Smooth muscle cell (in vitro differentiated cells): ENCODE data around the gene LRRC32. TPM values are rescaled to one million over a fixed set of nuclear protein-coding genes. Genes with fewer than 3 reads are reported as not detected.

Experiments
- DNase-seq: peaks from one replicate; lab custom pipeline; 2025; ENCODE audit not compliant: unreplicated experiment; lab: John Stamatoyannopoulos, UW
- H2AFZ ChIP-seq: fragments of 200-600 bp; sonication (generic); 2 replicates; pipeline ENCODE4 v1.6.0; 2016; ENCODE audit warnings: antibody characterized with exemption, low read depth, mild to moderate bottlenecking
- H3F3A ChIP-seq: fragments of 200-600 bp; sonication (generic); 2 replicates; pipeline ENCODE4 v1.6.0; 2017; ENCODE audit warnings: antibody characterized with exemption, low read depth
- H3K27ac ChIP-seq: fragments of 200-600 bp; sonication (generic); 2 replicates; pipeline ENCODE4 v1.5.1; 2016; ENCODE audit warnings: low read depth, mild to moderate bottlenecking
- H3K27me3 ChIP-seq: fragments of 200-600 bp; sonication (generic); 2 replicates; pipeline ENCODE4 v1.6.1; 2016; ENCODE audit warnings: low read depth, mild to moderate bottlenecking
- H3K36me3 ChIP-seq: fragments of 200-600 bp; sonication (generic); 2 replicates; pipeline ENCODE4 v1.5.1; 2016; ENCODE audit warnings: low read depth
- H3K4me1 ChIP-seq: fragments of 200-600 bp; sonication (generic); 2 replicates; pipeline ENCODE4 v1.5.1; 2016; ENCODE audit warnings: low read depth
- H3K4me2 ChIP-seq: fragments of 200-600 bp; sonication (generic); 2 replicates; pipeline ENCODE4 v1.6.0; 2016; ENCODE audit warnings: mild to moderate bottlenecking
- H3K4me3 ChIP-seq: fragments of 200-600 bp; sonication (generic); 2 replicates; pipeline ENCODE4 v1.5.1; 2016; ENCODE audit warnings: mild to moderate bottlenecking
- H3K79me2 ChIP-seq: fragments of 200-600 bp; sonication (generic); 2 replicates; pipeline ENCODE4 v1.6.0; 2016; ENCODE audit warnings: low read depth, mild to moderate bottlenecking
- H3K9ac ChIP-seq: fragments of 200-600 bp; sonication (generic); 2 replicates; pipeline ENCODE4 v1.6.0; 2016; ENCODE audit warnings: low read depth
- H3K9me3 ChIP-seq: fragments of 200-600 bp; sonication (generic); replicated peaks from 2 replicates; pipeline ENCODE4 v1.5.1; 2016; ENCODE audit warnings: low read depth
- H4K20me1 ChIP-seq: fragments of 200-600 bp; sonication (generic); 2 replicates; pipeline ENCODE4 v1.6.0; 2016; ENCODE audit warnings: low read depth
- WGBS: methylation state at CpG from one replicate; pipeline ENCODE4 v1.1.7; 2016; ENCODE audit warnings: low lambda C conversion rate; 5-methylcytosine and 5-hydroxymethylcytosine counted together
- polyA plus RNA-seq: library from polyadenylated mRNA; unstranded; fragments of >200 nt; fragmentation: Nextera tagmentation; extraction: Ambion mirVana; gene quantifications from 2 replicates; pipeline ENCODE4 v1.2.1, GENCODE V29; 2016
- total RNA-seq: library from RNA; depleted of rRNA; stranded (reverse); fragments of >200 nt; gene quantifications from 2 replicates; pipeline ENCODE4 v1.2.3, GENCODE V29; 2014
- TF ChIP-seq, protein P1 (sequence below): fragments of 200-600 bp; sonication (generic); IDR thresholded peaks from 2 replicates; pipeline ENCODE4 v1.5.1; 2017; ENCODE audit warnings: borderline replicate concordance, mild to moderate bottlenecking, antibody characterized with exemption; ENCODE audit not compliant: insufficient read depth, poor library complexity, severe bottlenecking

LRRC32 gene
- total and polyA plus RNA-seq, 2 experiments from 2014 or later = 171 to 444 TPM

DNA sequence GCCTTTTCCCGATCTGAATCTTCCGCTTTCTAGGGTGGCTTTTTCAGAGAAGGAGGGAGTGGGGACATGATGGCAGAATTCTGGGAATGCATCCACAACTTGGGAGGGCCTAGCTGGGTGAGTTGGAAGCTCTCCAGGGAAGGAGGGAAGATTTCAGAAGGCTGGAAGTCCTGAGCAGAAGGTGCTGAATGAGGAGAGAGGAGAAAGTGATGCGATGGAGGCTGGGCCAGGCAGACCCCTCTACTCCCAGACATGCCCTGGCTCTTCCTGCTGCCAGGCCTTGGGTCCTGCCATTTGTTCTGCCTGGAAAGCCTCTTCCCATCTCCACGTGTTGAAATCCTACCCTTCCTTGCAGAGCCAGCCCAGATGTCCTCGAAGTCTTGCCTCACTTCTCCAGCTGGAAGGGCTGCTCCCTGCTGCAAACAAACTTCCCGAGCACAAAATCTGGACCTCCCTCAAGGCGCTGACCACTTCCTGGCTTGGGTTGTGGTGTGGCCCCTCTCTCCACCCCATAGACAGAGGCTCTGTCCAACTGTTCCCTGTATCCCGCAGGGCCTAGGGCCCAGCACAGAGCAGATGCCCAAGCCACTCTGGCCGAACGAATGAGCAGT, 16.8 kb downstream of the LRRC32 start:
- peaks cover 16% of the 10 kb centered on the region for H4K20me1 ChIP-seq
- no peaks in the 10 kb centered on the region for H3K27me3 ChIP-seq
- 69% methylated on average over 10 of the region's 10 CpGs for WGBS
- no peak overlapping the region for H3K4me2 ChIP-seq
- TF ChIP-seq, protein P1, sequence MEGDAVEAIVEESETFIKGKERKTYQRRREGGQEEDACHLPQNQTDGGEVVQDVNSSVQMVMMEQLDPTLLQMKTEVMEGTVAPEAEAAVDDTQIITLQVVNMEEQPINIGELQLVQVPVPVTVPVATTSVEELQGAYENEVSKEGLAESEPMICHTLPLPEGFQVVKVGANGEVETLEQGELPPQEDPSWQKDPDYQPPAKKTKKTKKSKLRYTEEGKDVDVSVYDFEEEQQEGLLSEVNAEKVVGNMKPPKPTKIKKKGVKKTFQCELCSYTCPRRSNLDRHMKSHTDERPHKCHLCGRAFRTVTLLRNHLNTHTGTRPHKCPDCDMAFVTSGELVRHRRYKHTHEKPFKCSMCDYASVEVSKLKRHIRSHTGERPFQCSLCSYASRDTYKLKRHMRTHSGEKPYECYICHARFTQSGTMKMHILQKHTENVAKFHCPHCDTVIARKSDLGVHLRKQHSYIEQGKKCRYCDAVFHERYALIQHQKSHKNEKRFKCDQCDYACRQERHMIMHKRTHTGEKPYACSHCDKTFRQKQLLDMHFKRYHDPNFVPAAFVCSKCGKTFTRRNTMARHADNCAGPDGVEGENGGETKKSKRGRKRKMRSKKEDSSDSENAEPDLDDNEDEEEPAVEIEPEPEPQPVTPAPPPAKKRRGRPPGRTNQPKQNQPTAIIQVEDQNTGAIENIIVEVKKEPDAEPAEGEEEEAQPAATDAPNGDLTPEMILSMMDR = no peak
- H3K27ac ChIP-seq = peak overlapping the region; percentile 96
- DNase-seq = no peak
- H3K79me2 ChIP-seq = peaks cover under 1% of the 10 kb centered on the region
- no peaks in the 10 kb centered on the region for H3K9me3 ChIP-seq
- H3K36me3 ChIP-seq = no peaks in the 10 kb centered on the region
- peaks cover 7% of the 10 kb centered on the region for H3F3A ChIP-seq
- no peak overlapping the region for H3K4me3 ChIP-seq
- no peaks in the 10 kb centered on the region for H3K4me1 ChIP-seq
- H3K9ac ChIP-seq = no peak overlapping the region
- H2AFZ ChIP-seq = no peak overlapping the region

DNA sequence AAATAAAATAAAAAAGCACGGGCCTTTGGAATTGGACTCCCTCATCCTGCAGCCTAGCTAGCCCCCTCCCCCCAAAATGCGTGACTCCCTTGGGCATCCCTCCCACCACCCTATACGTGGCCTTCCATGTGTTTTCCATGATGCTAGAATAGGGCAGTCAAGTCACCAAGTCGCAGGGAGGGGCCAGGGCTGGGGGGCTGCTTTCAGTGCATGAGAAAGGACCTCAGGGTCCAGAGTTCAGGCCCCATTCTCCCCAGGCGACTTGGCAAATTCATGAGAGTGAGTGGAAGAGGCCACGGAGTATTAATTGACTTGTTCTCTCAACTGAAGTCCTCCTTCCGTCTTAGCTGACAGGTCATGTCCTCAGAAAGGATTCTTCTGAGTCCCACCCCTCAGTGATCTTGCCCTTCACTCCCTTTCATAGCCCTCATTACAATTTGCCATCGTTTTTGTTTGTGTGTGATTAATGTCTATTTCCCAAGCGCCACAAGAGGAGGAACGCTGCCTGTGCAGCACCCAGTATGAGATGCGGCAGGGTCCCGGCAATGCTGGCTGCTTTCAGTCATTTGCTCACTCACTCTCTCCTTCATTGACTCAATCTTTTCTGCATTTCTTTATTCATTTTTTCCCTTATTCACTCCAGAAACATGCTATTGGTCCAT, 17.4 kb downstream of the LRRC32 start:
- H3K36me3 ChIP-seq = no peaks in the 10 kb centered on the region
- WGBS = 96% methylated on average over 12 of the region's 12 CpGs
- no peak overlapping the region for H2AFZ ChIP-seq
- no peak overlapping the region for H3K9ac ChIP-seq
- no peak overlapping the region for H3K4me2 ChIP-seq
- no peak overlapping the region for H3K4me3 ChIP-seq
- H4K20me1 ChIP-seq = peaks cover 11% of the 10 kb centered on the region
- TF ChIP-seq, protein P1 = no peak
- no peaks in the 10 kb centered on the region for H3K9me3 ChIP-seq
- peaks cover 7% of the 10 kb centered on the region for H3F3A ChIP-seq
- H3K27me3 ChIP-seq = no peaks in the 10 kb centered on the region
- H3K79me2 ChIP-seq = no peaks in the 10 kb centered on the region
- no peaks in the 10 kb centered on the region for H3K4me1 ChIP-seq
- H3K27ac ChIP-seq = peak overlapping the region; percentile 96
- no peak for DNase-seq

DNA sequence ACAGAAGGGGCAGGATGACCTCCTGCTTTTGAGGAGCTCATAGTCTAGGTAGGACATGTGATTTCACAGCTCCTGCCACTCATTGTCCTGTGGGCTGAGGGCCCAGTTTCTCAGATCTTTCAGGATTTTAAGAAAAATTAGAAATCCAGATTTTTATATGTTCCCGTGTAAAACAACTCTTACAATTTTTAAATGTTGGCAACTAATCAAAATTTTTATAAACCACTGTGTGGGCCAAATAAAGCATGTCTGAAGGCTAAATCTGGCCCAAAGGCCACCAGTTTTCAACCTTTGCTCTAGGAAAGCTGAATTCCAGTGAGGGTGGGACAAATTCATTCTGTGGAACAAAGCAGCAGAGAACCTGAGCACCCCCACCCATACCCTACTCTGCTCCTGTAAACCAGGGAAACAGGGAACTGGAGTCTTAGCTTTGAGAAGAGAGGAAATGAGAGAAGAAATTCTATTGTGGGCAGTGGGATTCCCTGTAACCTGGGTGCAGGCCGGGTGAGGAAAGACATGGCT, 20.6 kb downstream of the LRRC32 start:
- TF ChIP-seq, protein P1 = no peak
- 97% methylated on average over 2 of the region's 2 CpGs for WGBS
- Histone ChIP-seq H3K27me3 (no peaks in the 10 kb centered on the region), H3K4me1 (no peaks in the 10 kb centered on the region), H3K4me2 (no peak overlapping the region), H3K4me3 (no peak overlapping the region), H3K27ac (no peak overlapping the region), H3K36me3 (no peaks in the 10 kb centered on the region), H3F3A (no peaks in the 10 kb centered on the region), H2AFZ (no peak overlapping the region), H4K20me1 (no peaks in the 10 kb centered on the region), H3K9me3 (no peaks in the 10 kb centered on the region), H3K9ac (no peak overlapping the region), H3K79me2 (no peaks in the 10 kb centered on the region)
- no peak for DNase-seq
